GM12872 (cell line): Measurements from ENCODE around the gene PPP1R9A.

Source experiments
- TF ChIP-seq, protein P1 (sequence below): IDR thresholded peaks from 3 replicates; pipeline ENCODE4 v1.5.1; 2011; ENCODE audit warnings: low read depth, mild to moderate bottlenecking, low read length, moderate library complexity; ENCODE audit not compliant: insufficient read depth

The PPP1R9A gene

GRCh38 chr7:94907026-94907810 is at the start of gene PPP1R9A:
PPP1R9A (plus strand) TSS chr7:94907594; CDS start chr7:94910114, 2,520 bp downstream.
- TF ChIP-seq, protein P1, sequence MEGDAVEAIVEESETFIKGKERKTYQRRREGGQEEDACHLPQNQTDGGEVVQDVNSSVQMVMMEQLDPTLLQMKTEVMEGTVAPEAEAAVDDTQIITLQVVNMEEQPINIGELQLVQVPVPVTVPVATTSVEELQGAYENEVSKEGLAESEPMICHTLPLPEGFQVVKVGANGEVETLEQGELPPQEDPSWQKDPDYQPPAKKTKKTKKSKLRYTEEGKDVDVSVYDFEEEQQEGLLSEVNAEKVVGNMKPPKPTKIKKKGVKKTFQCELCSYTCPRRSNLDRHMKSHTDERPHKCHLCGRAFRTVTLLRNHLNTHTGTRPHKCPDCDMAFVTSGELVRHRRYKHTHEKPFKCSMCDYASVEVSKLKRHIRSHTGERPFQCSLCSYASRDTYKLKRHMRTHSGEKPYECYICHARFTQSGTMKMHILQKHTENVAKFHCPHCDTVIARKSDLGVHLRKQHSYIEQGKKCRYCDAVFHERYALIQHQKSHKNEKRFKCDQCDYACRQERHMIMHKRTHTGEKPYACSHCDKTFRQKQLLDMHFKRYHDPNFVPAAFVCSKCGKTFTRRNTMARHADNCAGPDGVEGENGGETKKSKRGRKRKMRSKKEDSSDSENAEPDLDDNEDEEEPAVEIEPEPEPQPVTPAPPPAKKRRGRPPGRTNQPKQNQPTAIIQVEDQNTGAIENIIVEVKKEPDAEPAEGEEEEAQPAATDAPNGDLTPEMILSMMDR = no peak

- TF ChIP-seq, protein P1 = no peak
Measured at GRCh38 chr7:94871132-94871531, 36.3 kb upstream of the PPP1R9A start.

DNA sequence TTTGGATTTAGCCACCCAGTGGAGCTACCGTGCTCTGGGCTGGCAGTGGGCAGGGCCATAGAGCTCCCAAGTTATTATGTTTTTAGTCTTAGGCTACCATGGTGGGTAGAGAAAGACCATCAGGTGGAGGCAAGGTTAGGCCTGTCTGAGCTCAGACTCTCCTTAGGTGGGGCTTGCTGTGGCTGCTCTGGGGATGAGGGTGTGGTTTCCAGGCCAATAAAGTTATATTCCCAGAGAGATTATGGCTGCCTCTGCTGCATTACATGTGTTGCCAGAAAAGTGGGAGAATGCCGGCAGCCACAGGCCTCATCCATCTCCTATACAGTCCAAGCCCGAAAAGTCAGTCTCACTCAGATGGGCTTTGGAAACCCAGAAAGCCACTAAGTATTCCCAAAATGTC is 34.2 kb upstream of the PPP1R9A start:
- TF ChIP-seq, protein P1 = no peak

GRCh38 chr7:94874036-94874785 is 33.2 kb upstream of the PPP1R9A start:
- TF ChIP-seq, protein P1 = no peak

- TF ChIP-seq, protein P1 = no peak
Measured at GRCh38 chr7:94875201-94875600, 32.2 kb upstream of the PPP1R9A start.

DNA sequence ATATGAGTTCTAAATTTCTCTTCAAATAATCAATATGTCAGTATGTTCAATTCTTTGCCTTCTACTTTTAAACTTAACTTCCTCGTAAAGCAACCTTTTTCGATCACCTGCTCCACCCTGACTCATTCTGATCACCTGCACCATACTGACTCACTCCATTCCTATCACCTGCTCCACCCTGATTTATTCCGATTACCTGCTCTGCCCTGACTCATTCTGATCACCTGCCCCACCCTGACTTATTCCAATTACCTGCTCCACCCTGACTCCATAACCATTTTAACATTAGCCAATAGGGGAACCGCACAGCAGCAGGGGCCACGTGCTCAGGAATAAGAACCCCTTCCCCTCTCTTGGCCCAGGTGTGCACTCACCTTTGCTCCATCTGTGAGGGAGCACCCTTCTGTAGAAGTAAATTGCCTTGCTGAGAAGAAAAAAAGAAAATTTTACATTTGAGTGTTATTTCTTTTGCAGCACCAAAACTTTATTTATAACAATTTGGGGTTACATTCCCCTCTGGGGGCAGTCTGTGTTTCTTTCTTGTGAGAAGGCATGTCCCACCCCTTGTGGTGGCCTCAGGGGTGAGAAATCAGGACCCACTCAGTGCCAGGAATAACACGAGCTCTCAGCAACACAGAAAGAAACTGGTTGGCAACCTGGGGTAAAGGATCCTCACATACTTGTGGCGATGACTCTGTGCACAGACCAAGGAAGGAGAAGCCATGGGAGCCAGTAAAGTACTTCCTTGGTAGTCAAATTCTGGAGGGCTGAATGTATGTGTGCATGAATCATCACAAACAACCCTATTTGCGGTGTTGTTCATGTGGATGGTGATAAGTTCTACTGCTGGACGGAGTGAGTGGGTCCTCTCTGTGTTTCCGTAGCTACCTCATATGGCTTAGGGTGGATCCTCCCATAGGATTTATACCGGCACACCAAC is 29.4 kb upstream of the PPP1R9A start:
- TF ChIP-seq, protein P1 = no peak
